GM21390 (cell line): ENCODE measurements around the gene CORO6.

Experiments used
- ATAC-seq: cut with Tn5 transposase; IDR thresholded peaks from one replicate; pipeline ENCODE4 v1.9.1; 2021; ENCODE audit not compliant: unreplicated experiment

Gene CORO6

GRCh38 chr17:29613856-29614255, 8.9 kb downstream of the CORO6 start:
- ATAC-seq = no peak

GRCh38 chr17:29613352-29613837, 9.3 kb downstream of the CORO6 start:
- no peak for ATAC-seq

GRCh38 chr17:29612404-29613280, 10.1 kb downstream of the CORO6 start:
- no peak for ATAC-seq

- ATAC-seq = no peak
Observed at GRCh38 chr17:29612094-29612403, 10.7 kb downstream of the CORO6 start.

GRCh38 chr17:29611351-29612093, 11.2 kb downstream of the CORO6 start:
- no peak for ATAC-seq

- ATAC-seq = no peak
Observed at GRCh38 chr17:29610395-29610794, 12.3 kb downstream of the CORO6 start.

- no peak for ATAC-seq
Observed at GRCh38 chr17:29608986-29609385, 13.7 kb downstream of the CORO6 start.

GRCh38 chr17:29607557-29608195, 15.0 kb downstream of the CORO6 start:
- ATAC-seq = no peak

GRCh38 chr17:29603109-29603674, 19.5 kb downstream of the CORO6 start:
- ATAC-seq = no peak

- ATAC-seq = no peak
Observed at GRCh38 chr17:29597361-29598172, 25.1 kb downstream of the CORO6 start.

GRCh38 chr17:29596811-29597210, 25.9 kb downstream of the CORO6 start:
- ATAC-seq = no peak

GRCh38 chr17:29595943-29596774, 26.6 kb downstream of the CORO6 start:
- ATAC-seq = no peak

GRCh38 chr17:29595107-29595942, 27.4 kb downstream of the CORO6 start:
- ATAC-seq = no peak

- ATAC-seq = no peak
Observed at GRCh38 chr17:29594519-29595090, 28.1 kb downstream of the CORO6 start.

- ATAC-seq = no peak
Observed at GRCh38 chr17:29593591-29594518, 28.9 kb downstream of the CORO6 start.

GRCh38 chr17:29592850-29593551, 29.7 kb downstream of the CORO6 start, which contains the start of gene ANKRD13B:
TSS of gene ANKRD13B (plus strand) at chr17:29593132. CDS start at chr17:29593622, 490 bp downstream.
- ATAC-seq = no peak
